ENCODE results near the gene GBE1. TPM values are rescaled to one million over a fixed set of nuclear protein-coding genes. Genes with fewer than 3 reads are reported as not detected.

GBE1 gene
- total RNA-seq: 27.2 and 44.0 TPM in 2 replicates
- 62.1 and 71.2 TPM in 2 replicates for polyA plus RNA-seq

DNA sequence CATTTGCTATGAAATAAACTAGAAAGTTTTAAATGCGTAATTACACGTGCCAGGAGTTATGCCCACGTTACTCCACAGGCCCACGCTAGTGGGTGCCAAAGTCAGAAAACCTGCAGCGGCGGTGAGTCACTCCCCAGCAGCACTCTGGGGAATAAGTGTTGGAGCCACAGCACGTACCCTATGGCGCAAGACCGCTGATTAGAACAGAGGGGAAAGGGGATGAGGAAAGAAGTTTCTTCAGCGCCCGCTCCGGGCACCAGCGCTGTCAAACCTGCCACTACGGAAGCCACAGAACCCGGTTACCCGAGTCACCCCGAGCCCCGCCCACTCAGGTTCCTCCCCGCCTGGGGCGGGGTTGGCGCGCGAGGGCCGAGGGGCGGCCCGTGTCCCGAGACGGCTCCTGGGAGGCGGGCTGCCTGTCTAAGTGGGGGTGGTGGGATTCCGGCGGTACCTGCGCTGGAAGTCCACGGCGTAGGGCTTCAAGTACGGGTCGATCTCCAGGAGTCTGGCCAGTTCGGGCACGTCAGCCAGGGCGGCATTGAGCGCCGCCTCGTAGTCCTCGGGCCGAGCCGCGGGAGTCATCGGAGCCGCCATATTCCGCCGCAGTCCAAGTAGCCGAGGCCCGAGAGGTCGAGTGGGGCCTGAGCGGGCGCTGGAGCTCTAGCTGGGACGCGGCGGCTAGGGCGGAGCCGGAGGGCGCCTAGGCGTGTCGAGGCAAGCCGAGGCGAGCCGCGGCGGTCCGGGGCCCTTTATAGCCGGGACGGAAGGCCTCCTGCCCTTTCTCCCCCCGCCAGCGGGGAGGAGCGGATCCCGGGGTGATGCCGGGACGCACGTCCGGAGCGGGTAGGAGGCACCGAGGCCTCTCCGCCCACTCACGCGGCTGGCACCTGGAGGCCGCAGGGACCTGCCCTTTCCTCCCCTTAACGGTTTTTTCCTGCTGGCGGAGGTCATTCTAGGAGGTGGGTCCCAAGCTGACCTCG lies at the start of gene GBE1:
TSS of gene GBE1 (minus strand) at position 722 of the 980 bp plus-strand sequence. CDS start at position 594, 128 bp downstream.
- peak; percentile 94 to 98 for DNase-seq (ENCODE audit: low read depth in 1 of 2, low spot score in 1 of 2)
- Histone ChIP-seq H3K9me3 (ENCODE audit: low read depth) (no peaks in the 10 kb centered on the region), H3K27ac (peak within 1 kb of the TSS; percentile 98), H3K36me3 (no peaks in the 10 kb centered on the region), H3K4me1 (ENCODE audit: low read depth) (peaks cover 21% of the 10 kb centered on the region), H3K4me3 (peak within 1 kb of the TSS; percentile 47), H3K27me3 (no peaks in the 10 kb centered on the region)
- TF ChIP-seq, protein P1, sequence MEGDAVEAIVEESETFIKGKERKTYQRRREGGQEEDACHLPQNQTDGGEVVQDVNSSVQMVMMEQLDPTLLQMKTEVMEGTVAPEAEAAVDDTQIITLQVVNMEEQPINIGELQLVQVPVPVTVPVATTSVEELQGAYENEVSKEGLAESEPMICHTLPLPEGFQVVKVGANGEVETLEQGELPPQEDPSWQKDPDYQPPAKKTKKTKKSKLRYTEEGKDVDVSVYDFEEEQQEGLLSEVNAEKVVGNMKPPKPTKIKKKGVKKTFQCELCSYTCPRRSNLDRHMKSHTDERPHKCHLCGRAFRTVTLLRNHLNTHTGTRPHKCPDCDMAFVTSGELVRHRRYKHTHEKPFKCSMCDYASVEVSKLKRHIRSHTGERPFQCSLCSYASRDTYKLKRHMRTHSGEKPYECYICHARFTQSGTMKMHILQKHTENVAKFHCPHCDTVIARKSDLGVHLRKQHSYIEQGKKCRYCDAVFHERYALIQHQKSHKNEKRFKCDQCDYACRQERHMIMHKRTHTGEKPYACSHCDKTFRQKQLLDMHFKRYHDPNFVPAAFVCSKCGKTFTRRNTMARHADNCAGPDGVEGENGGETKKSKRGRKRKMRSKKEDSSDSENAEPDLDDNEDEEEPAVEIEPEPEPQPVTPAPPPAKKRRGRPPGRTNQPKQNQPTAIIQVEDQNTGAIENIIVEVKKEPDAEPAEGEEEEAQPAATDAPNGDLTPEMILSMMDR (IDR thresholded peaks at IDR 0.05; ENCODE audit: low read depth, low read length): peak; percentile 54

DNA sequence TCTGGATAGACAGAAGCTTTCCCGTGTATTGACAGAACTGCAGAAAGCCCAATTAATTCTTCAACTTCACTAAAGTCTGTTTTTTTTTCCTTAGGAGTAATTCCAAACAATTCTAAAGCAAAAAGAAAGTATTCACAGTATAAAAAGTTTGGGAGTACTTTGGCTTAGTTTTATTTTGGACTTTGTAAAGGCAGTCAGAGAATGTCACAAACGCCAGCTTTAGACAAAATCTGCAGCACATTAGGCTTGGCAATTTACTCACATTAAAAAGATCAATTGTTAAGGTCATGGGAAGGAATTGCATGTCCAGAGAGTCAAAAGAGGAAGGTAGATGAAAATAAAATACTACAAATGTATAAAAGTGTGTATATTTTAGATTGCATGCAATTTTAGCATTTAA lies 47.5 kb upstream of the GBE1 start:
- Histone ChIP-seq H3K4me1 (ENCODE audit: low read depth) (peaks cover 2% of the 10 kb centered on the region), H3K27ac (no peak overlapping the region), H3K4me3 (no peak overlapping the region), H3K36me3 (no peaks in the 10 kb centered on the region), H3K9me3 (ENCODE audit: low read depth) (no peaks in the 10 kb centered on the region), H3K27me3 (no peaks in the 10 kb centered on the region)
- TF ChIP-seq, protein P1 (IDR thresholded peaks at IDR 0.05; ENCODE audit: low read depth, low read length): no peak
- DNase-seq (ENCODE audit: low read depth in 1 of 2, low spot score in 1 of 2): no peak

DNA sequence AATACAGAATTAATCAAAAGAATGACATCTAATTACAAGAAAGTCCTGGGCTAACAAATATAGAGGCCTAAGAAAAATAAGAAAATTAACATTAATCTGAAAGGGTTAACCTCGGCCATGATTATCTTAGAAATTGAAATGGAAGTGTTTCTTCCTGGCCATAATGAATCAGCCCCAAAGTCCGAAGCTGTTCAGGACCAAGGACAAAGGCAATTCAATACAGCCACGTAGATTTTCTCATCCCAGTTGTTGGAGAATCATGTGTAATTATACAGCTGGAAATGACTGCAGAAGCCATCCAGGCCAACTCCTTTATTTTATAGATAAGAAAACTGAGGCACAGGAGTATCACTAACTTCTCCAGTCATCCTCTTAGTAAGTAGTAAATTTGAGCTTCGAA lies 38.0 kb upstream of the GBE1 start:
- Histone ChIP-seq H3K4me3 (no peak overlapping the region), H3K36me3 (no peaks in the 10 kb centered on the region), H3K4me1 (ENCODE audit: low read depth) (peaks cover 5% of the 10 kb centered on the region), H3K9me3 (ENCODE audit: low read depth) (no peaks in the 10 kb centered on the region), H3K27ac (no peak overlapping the region), H3K27me3 (no peaks in the 10 kb centered on the region)
- TF ChIP-seq, protein P1 (IDR thresholded peaks at IDR 0.05; ENCODE audit: low read depth, low read length): no peak
- DNase-seq (ENCODE audit: low read depth in 1 of 2, low spot score in 1 of 2): peak; percentile 25 to 36

DNA sequence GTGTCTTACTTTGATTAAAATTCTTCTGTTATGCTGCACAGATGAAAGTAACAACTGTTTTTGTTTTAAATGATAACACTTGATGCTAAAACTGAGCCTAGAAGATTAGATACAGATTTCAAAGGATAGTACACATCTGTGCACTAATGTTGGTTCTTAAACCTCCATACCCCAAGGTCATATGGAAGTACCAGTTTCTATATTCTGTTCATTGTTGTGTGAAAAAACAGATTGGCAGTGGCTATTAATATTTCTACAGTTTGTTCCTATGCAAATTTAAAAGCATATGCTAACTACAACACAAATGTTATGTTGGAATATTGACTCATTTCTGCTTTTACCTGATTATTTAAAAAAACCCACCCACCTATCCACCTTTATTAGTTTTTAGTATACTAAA lies 32.0 kb upstream of the GBE1 start:
- TF ChIP-seq, protein P1 (IDR thresholded peaks at IDR 0.05; ENCODE audit: low read depth, low read length): no peak
- Histone ChIP-seq H3K27ac (no peak overlapping the region), H3K9me3 (ENCODE audit: low read depth) (no peaks in the 10 kb centered on the region), H3K4me1 (ENCODE audit: low read depth) (peaks cover 20% of the 10 kb centered on the region), H3K4me3 (no peak overlapping the region), H3K36me3 (no peaks in the 10 kb centered on the region), H3K27me3 (no peaks in the 10 kb centered on the region)
- no peak for DNase-seq (ENCODE audit: low read depth in 1 of 2, low spot score in 1 of 2)

DNA sequence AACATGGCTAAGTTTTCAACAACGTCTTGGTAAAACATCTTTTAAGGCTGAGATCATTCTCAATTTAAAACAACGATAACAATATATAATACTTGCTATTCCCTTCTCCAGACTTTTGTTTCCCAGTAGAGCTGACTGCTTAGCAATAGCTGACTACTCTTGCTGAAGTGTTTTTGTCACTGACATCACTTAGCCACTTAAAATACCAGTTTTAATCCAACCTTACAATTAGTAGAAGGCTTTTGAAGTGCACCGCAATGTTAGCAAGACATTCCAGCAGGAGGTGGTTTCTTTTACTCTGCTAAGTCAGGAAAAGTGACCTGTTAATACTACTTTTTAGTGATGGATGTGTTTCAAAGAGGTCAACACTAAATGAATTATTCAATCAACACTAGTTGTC lies 28.7 kb upstream of the GBE1 start:
- Histone ChIP-seq H3K4me1 (ENCODE audit: low read depth) (peaks cover 26% of the 10 kb centered on the region), H3K4me3 (peak overlapping the region; percentile 14), H3K27me3 (no peaks in the 10 kb centered on the region), H3K9me3 (ENCODE audit: low read depth) (no peaks in the 10 kb centered on the region), H3K27ac (peak overlapping the region; percentile 95), H3K36me3 (no peaks in the 10 kb centered on the region)
- DNase-seq (ENCODE audit: low read depth in 1 of 2, low spot score in 1 of 2): peak in 1 of 2 donors; percentile 93
- TF ChIP-seq, protein P1 (IDR thresholded peaks at IDR 0.05; ENCODE audit: low read depth, low read length): no peak

Measured in cardiac muscle cell (in vitro differentiated cells and primary cell).